HepG2 (cell line): ENCODE results near the gene DHRS13. TPM values are rescaled to one million over a fixed set of nuclear protein-coding genes. Genes with fewer than 3 reads are reported as not detected.

Experiments
- GPBP1L1 ChIP-seq: sonication (generic); formaldehyde crosslinking; IDR thresholded peaks from 2 replicates; pipeline ENCODE4 v1.5.0; 2020; ENCODE audit warnings: mild to moderate bottlenecking, missing genetic modification reagents
- HIC2 ChIP-seq: sonication (generic); formaldehyde crosslinking; IDR thresholded peaks from 2 replicates; pipeline ENCODE4 v1.9.0; 2022; ENCODE audit warnings: low read depth, missing genetic modification reagents
- HOXA9 ChIP-seq: sonication (generic); formaldehyde crosslinking; IDR thresholded peaks from 2 replicates; pipeline ENCODE4 v1.8.1; 2022; ENCODE audit warnings: missing genetic modification reagents, mild to moderate bottlenecking, moderate library complexity, borderline replicate concordance
- MXD4 ChIP-seq: IDR thresholded peaks from 2 replicates; pipeline ENCODE4 v1.6.1; 2016; ENCODE audit warnings: mild to moderate bottlenecking, missing biosample characterization, missing genetic modification reagents
- PCBP1 ChIP-seq: fragments of 200-400 bp; formaldehyde crosslinking; IDR thresholded peaks from 2 replicates; pipeline ENCODE4 v1.6.1; 2017; ENCODE audit warnings: mild to moderate bottlenecking, low read depth, low read length, borderline replicate concordance
- PHB2 ChIP-seq: fragments of 450-650 bp; IDR thresholded peaks from 2 replicates; pipeline ENCODE4 v1.6.1; 2018; ENCODE audit not compliant: partially characterized antibody
- PHF8 ChIP-seq: sonication (generic); formaldehyde crosslinking; IDR thresholded peaks from 2 replicates; pipeline ENCODE4 v1.5.0; 2020; ENCODE audit warnings: missing genetic modification reagents
- REPIN1 ChIP-seq: sonication (generic); formaldehyde crosslinking; IDR thresholded peaks from 2 replicates; pipeline ENCODE4 v1.8.0; 2022; ENCODE audit warnings: missing genetic modification reagents, low read depth, mild to moderate bottlenecking, borderline replicate concordance
- RFXAP ChIP-seq: sonication (generic); formaldehyde crosslinking; IDR thresholded peaks from 2 replicates; pipeline ENCODE4 v1.4.0; 2020; ENCODE audit warnings: missing genetic modification reagents, borderline replicate concordance
- SNAPC5 ChIP-seq: sonication (generic); formaldehyde crosslinking; IDR thresholded peaks from 2 replicates; pipeline ENCODE4 v1.8.1; 2023; ENCODE audit warnings: mild to moderate bottlenecking, missing genetic modification reagents, borderline replicate concordance
- SOX5 ChIP-seq: IDR thresholded peaks from 2 replicates; pipeline ENCODE4 v1.6.1; 2016; ENCODE audit warnings: borderline replicate concordance
- THAP11 ChIP-seq: IDR thresholded peaks from 2 replicates; pipeline ENCODE4 v1.6.1; 2016; ENCODE audit warnings: missing biosample characterization, missing genetic modification reagents
- ZBTB44 ChIP-seq: sonication (generic); formaldehyde crosslinking; IDR thresholded peaks from 2 replicates; pipeline ENCODE4 v1.4.0; 2020; ENCODE audit warnings: missing genetic modification reagents
- ZNF546 ChIP-seq: sonication (generic); formaldehyde crosslinking; conservative IDR thresholded peaks from 2 replicates; pipeline ENCODE4 v1.8.1; 2023; ENCODE audit warnings: mild to moderate bottlenecking, missing genetic modification reagents
- ZNF589 ChIP-seq: sonication (generic); formaldehyde crosslinking; conservative IDR thresholded peaks from 2 replicates; pipeline ENCODE4 v1.8.0; 2022; ENCODE audit warnings: mild to moderate bottlenecking, moderate library complexity, missing genetic modification reagents
- ZNF660 ChIP-seq: sonication (generic); formaldehyde crosslinking; IDR thresholded peaks from 2 replicates; pipeline ENCODE4 v1.5.1; 2020; ENCODE audit warnings: mild to moderate bottlenecking, low read depth, missing genetic modification reagents, borderline replicate concordance
- ZNF687 ChIP-seq: sonication (generic); formaldehyde crosslinking; IDR thresholded peaks from 2 replicates; pipeline ENCODE4 v1.5.1; 2020; ENCODE audit warnings: mild to moderate bottlenecking, missing genetic modification reagents, moderate library complexity
- ZNF746 ChIP-seq: sonication (generic); formaldehyde crosslinking; IDR thresholded peaks from 2 replicates; pipeline ENCODE4 v1.8.0; 2022; ENCODE audit warnings: mild to moderate bottlenecking, missing genetic modification reagents
- ZNF839 ChIP-seq: sonication (generic); formaldehyde crosslinking; IDR thresholded peaks from 2 replicates; pipeline ENCODE4 v1.4.0; 2020; ENCODE audit warnings: missing genetic modification reagents, mild to moderate bottlenecking, borderline replicate concordance
- polyA plus RNA-seq, 8 experiments: library from polyadenylated mRNA; depleted of rRNA in 3 of 8; stranded (reverse) in 7 of 8; unstranded in 1 of 8; fragments of >200 nt; fragmentation: Illumina TruSeq in 4 of 8; extraction: Trizol in 4 of 8; gene quantifications; 2 replicates each; pipeline versions ENCODE4 v1.2.1 to v1.2.3, GENCODE V29; 2011 to 2016; ENCODE audit warnings: low read depth in 4 of 8, missing spikeins in 1 of 8, mixed read lengths in 1 of 8; ENCODE audit not compliant: insufficient read depth in 1 of 8
- total RNA-seq, 5 experiments: library from RNA; depleted of rRNA; stranded (reverse); fragments of >200 nt; fragmentation: Illumina TruSeq; extraction: Trizol; gene quantifications; 2 replicates each; pipeline ENCODE4 v1.2.3, GENCODE V29; 2016; ENCODE audit warnings: low read depth in 1 of 5

Gene DHRS13
- total and polyA plus RNA-seq, 2 of the 13 experiments (the other 11 are each of a cell fraction or from before 2014, with no cell fraction given) = 11.8 to 12.6 TPM

GRCh38 chr17:28854457-28855335, 48.2 kb downstream of the DHRS13 start, which contains the start of gene ERAL1 (continued):
- peak; percentile 91; the same call in 1 of the 2 replicates for TF ChIP-seq ZNF839 (CRISPR knock-in tag)
- TF ChIP-seq SOX5 (CRISPR knock-in tag) = peak; percentile 10; the same call in 1 of the 2 replicates
- TF ChIP-seq ZNF687 = peak; percentile 87
- TF ChIP-seq RFXAP (CRISPR knock-in tag) = no peak
- TF ChIP-seq ZNF589 (CRISPR knock-in tag) = no peak
- peak; percentile 98 for TF ChIP-seq PHF8
- TF ChIP-seq ZNF546 = no peak
- no peak for TF ChIP-seq PCBP1
- no peak for TF ChIP-seq ZNF746 (CRISPR knock-in tag)
- no peak for TF ChIP-seq ZBTB44
- TF ChIP-seq ZNF660 = no peak
- peak; percentile 66; the same call in 1 of the 2 replicates for TF ChIP-seq MXD4
- TF ChIP-seq GPBP1L1 (CRISPR knock-in tag) = no peak
- no peak for TF ChIP-seq REPIN1 (CRISPR knock-in tag)
- peak; percentile 97 for TF ChIP-seq THAP11
- TF ChIP-seq SNAPC5 = no peak
- TF ChIP-seq HIC2 (CRISPR knock-in tag) = no peak
- no peak for TF ChIP-seq PHB2
- no peak for TF ChIP-seq HOXA9
